ENCODE results near the gene CAT.

Gene CAT

GRCh38 chr11:34439610-34440198 is 970 bp downstream of the CAT start:
- H3K36me3 ChIP-seq (ENCODE audit: control insufficient read depth in 5 of 5, insufficient read depth in 5 of 5, low read length in 5 of 5): peaks cover 0 to 7% (median 0%) of the 10 kb centered on the region in 5 donors
- H3K9ac ChIP-seq (ENCODE audit: low read length in 5 of 5): peak overlapping the region; percentile 80 to 95 (median 93)
- peaks cover 3 to 66% (median 59%) of the 10 kb centered on the region in 5 donors for H3K4me1 ChIP-seq (ENCODE audit: control insufficient read depth in 5 of 5, insufficient read depth in 5 of 5, low read length in 5 of 5)
- H3K27ac ChIP-seq (ENCODE audit: low read depth, low read length): peak overlapping the region; percentile 99
- no peaks in the 10 kb centered on the region for H3K27me3 ChIP-seq (ENCODE audit: control insufficient read depth in 5 of 5, insufficient read depth in 4 of 5, low read length in 5 of 5)
- H3K4me3 ChIP-seq (ENCODE audit: low read depth in 1 of 5, low read length in 5 of 5): peak overlapping the region; percentile 86 to 96 (median 92)
- no peaks in the 10 kb centered on the region for H3K9me3 ChIP-seq (ENCODE audit: control insufficient read depth in 5 of 5, low read length in 5 of 5)

- Histone ChIP-seq H3K4me3 (ENCODE audit: low read depth in 1 of 5, low read length in 5 of 5) (peak overlapping the region in 2 of 5 donors; percentile 30 to 32), H3K9ac (ENCODE audit: low read length in 5 of 5) (no peak overlapping the region), H3K27ac (ENCODE audit: low read depth, low read length) (peak overlapping the region; percentile 99), H3K27me3 (ENCODE audit: control insufficient read depth in 5 of 5, insufficient read depth in 4 of 5, low read length in 5 of 5) (no peaks in the 10 kb centered on the region), H3K36me3 (ENCODE audit: control insufficient read depth in 5 of 5, insufficient read depth in 5 of 5, low read length in 5 of 5) (peaks cover 0 to 7% (median 4%) of the 10 kb centered on the region in 5 donors), H3K9me3 (ENCODE audit: control insufficient read depth in 5 of 5, low read length in 5 of 5) (no peaks in the 10 kb centered on the region), H3K4me1 (ENCODE audit: control insufficient read depth in 5 of 5, insufficient read depth in 5 of 5, low read length in 5 of 5) (peaks cover 3 to 85% (median 79%) of the 10 kb centered on the region in 5 donors)
Observed at GRCh38 chr11:34441814-34442213, 3.1 kb downstream of the CAT start.

DNA sequence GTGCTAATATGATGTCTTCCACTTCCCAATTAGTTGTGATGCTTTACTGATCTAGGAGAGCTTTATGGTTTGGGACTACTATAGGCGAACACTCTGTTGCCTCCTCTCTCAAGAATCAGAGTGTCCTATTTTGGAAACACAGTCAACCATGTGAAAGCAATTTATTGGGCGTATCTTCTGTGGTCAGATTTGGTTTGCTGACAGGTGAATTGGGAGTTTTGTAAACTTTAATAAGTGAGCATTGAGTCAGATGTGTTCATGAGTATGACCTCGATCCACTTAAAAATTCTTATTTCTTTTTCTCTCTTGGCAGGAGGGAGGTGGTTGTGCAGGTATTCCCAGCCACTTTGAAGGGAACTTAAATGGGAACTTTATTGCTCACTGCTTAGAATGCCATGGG is 4.4 kb downstream of the CAT start:
- peaks cover 3 to 7% (median 6%) of the 10 kb centered on the region in 5 donors for H3K36me3 ChIP-seq (ENCODE audit: control insufficient read depth in 5 of 5, insufficient read depth in 5 of 5, low read length in 5 of 5)
- H3K9ac ChIP-seq (ENCODE audit: low read length in 5 of 5): no peak overlapping the region
- peaks cover 3 to 86% (median 82%) of the 10 kb centered on the region in 5 donors for H3K4me1 ChIP-seq (ENCODE audit: control insufficient read depth in 5 of 5, insufficient read depth in 5 of 5, low read length in 5 of 5)
- H3K9me3 ChIP-seq (ENCODE audit: control insufficient read depth in 5 of 5, low read length in 5 of 5): no peaks in the 10 kb centered on the region
- H3K27me3 ChIP-seq (ENCODE audit: control insufficient read depth in 5 of 5, insufficient read depth in 4 of 5, low read length in 5 of 5): no peaks in the 10 kb centered on the region
- peak overlapping the region; percentile 73 for H3K27ac ChIP-seq (ENCODE audit: low read depth, low read length)
- no peak overlapping the region for H3K4me3 ChIP-seq (ENCODE audit: low read depth in 1 of 5, low read length in 5 of 5)

- Histone ChIP-seq H3K36me3 (ENCODE audit: control insufficient read depth in 5 of 5, insufficient read depth in 5 of 5, low read length in 5 of 5) (peaks cover 3 to 13% (median 10%) of the 10 kb centered on the region in 5 donors), H3K9me3 (ENCODE audit: control insufficient read depth in 5 of 5, low read length in 5 of 5) (no peaks in the 10 kb centered on the region), H3K4me1 (ENCODE audit: control insufficient read depth in 5 of 5, insufficient read depth in 5 of 5, low read length in 5 of 5) (peaks cover 6 to 95% (median 89%) of the 10 kb centered on the region in 5 donors), H3K27ac (ENCODE audit: low read depth, low read length) (peak overlapping the region; percentile 73), H3K9ac (ENCODE audit: low read length in 5 of 5) (no peak overlapping the region), H3K4me3 (ENCODE audit: low read depth in 1 of 5, low read length in 5 of 5) (no peak overlapping the region), H3K27me3 (ENCODE audit: control insufficient read depth in 5 of 5, insufficient read depth in 4 of 5, low read length in 5 of 5) (no peaks in the 10 kb centered on the region)
Observed at GRCh38 chr11:34444428-34444827, 5.7 kb downstream of the CAT start.

- H3K4me3 ChIP-seq (ENCODE audit: low read depth in 1 of 5, low read length in 5 of 5): no peak overlapping the region
- no peaks in the 10 kb centered on the region for H3K9me3 ChIP-seq (ENCODE audit: control insufficient read depth in 5 of 5, low read length in 5 of 5)
- peaks cover 17 to 26% (median 21%) of the 10 kb centered on the region in 5 donors for H3K36me3 ChIP-seq (ENCODE audit: control insufficient read depth in 5 of 5, insufficient read depth in 5 of 5, low read length in 5 of 5)
- H3K4me1 ChIP-seq (ENCODE audit: control insufficient read depth in 5 of 5, insufficient read depth in 5 of 5, low read length in 5 of 5): peaks cover 6 to 90% (median 85%) of the 10 kb centered on the region in 5 donors
- peak overlapping the region; percentile 31 for H3K27ac ChIP-seq (ENCODE audit: low read depth, low read length)
- peak overlapping the region in 1 of 5 donors; percentile 43 for H3K9ac ChIP-seq (ENCODE audit: low read length in 5 of 5)
- no peaks in the 10 kb centered on the region for H3K27me3 ChIP-seq (ENCODE audit: control insufficient read depth in 5 of 5, insufficient read depth in 4 of 5, low read length in 5 of 5)
Observed at GRCh38 chr11:34445956-34446355, 7.2 kb downstream of the CAT start.

DNA sequence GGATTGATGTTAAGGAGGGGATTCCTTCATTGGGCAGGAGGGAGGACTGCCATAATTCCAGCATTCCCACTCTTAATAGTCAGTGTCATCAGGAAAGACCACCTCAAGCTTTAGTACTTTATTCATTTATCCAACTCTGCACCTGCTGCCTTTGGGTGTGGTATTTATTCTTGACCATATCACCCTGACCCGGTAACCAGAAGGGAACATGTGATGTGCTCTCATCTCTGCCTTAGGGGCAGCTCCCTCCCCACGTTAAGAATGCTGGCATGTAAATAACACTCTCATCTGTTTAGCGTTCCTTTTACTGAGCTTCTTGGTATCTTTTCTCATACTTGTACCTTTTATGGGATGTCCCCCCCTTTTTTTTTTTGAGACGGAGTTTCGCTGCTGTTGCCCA is 7.7 kb downstream of the CAT start:
- Histone ChIP-seq H3K9me3 (ENCODE audit: control insufficient read depth in 5 of 5, low read length in 5 of 5) (no peaks in the 10 kb centered on the region), H3K36me3 (ENCODE audit: control insufficient read depth in 5 of 5, insufficient read depth in 5 of 5, low read length in 5 of 5) (peaks cover 21 to 30% (median 26%) of the 10 kb centered on the region in 5 donors), H3K4me3 (ENCODE audit: low read depth in 1 of 5, low read length in 5 of 5) (no peak overlapping the region), H3K27me3 (ENCODE audit: control insufficient read depth in 5 of 5, insufficient read depth in 4 of 5, low read length in 5 of 5) (no peaks in the 10 kb centered on the region), H3K9ac (ENCODE audit: low read length in 5 of 5) (peak overlapping the region in 1 of 5 donors; percentile 43), H3K4me1 (ENCODE audit: control insufficient read depth in 5 of 5, insufficient read depth in 5 of 5, low read length in 5 of 5) (peaks cover 5 to 90% (median 85%) of the 10 kb centered on the region in 5 donors), H3K27ac (ENCODE audit: low read depth, low read length) (peak overlapping the region; percentile 31)

DNA sequence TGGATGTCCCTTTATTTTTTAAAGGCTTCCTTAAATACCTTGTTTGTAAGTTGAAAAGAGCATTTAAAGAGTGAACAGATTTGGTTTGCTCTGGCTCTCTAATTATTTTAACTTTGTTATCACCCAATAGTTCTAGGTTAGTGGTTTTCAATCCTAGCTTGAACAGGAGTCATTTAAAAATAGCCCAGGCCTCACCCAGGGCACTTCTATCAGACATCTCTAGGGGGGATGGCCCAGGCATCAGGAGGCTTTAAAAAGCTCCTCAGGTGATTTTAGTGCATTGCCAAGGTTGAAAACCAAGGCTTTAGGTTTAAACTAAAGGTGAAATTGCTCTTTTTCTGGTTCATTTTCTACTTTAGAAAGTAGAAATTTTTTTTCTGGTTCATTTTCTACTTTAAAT is 8.3 kb downstream of the CAT start:
- no peaks in the 10 kb centered on the region for H3K9me3 ChIP-seq (ENCODE audit: control insufficient read depth in 5 of 5, low read length in 5 of 5)
- peak overlapping the region in 1 of 5 donors; percentile 30 for H3K9ac ChIP-seq (ENCODE audit: low read length in 5 of 5)
- peaks cover 24 to 37% (median 31%) of the 10 kb centered on the region in 5 donors for H3K36me3 ChIP-seq (ENCODE audit: control insufficient read depth in 5 of 5, insufficient read depth in 5 of 5, low read length in 5 of 5)
- no peaks in the 10 kb centered on the region for H3K27me3 ChIP-seq (ENCODE audit: control insufficient read depth in 5 of 5, insufficient read depth in 4 of 5, low read length in 5 of 5)
- no peak overlapping the region for H3K27ac ChIP-seq (ENCODE audit: low read depth, low read length)
- no peak overlapping the region for H3K4me3 ChIP-seq (ENCODE audit: low read depth in 1 of 5, low read length in 5 of 5)
- H3K4me1 ChIP-seq (ENCODE audit: control insufficient read depth in 5 of 5, insufficient read depth in 5 of 5, low read length in 5 of 5): peaks cover 4 to 85% (median 84%) of the 10 kb centered on the region in 5 donors

- Histone ChIP-seq H3K9ac (ENCODE audit: low read length in 5 of 5) (peak overlapping the region in 1 of 5 donors; percentile 41), H3K4me1 (ENCODE audit: control insufficient read depth in 5 of 5, insufficient read depth in 5 of 5, low read length in 5 of 5) (peaks cover 3 to 73% (median 72%) of the 10 kb centered on the region in 5 donors), H3K27ac (ENCODE audit: low read depth, low read length) (no peak overlapping the region), H3K27me3 (ENCODE audit: control insufficient read depth in 5 of 5, insufficient read depth in 4 of 5, low read length in 5 of 5) (no peaks in the 10 kb centered on the region), H3K9me3 (ENCODE audit: control insufficient read depth in 5 of 5, low read length in 5 of 5) (no peaks in the 10 kb centered on the region), H3K36me3 (ENCODE audit: control insufficient read depth in 5 of 5, insufficient read depth in 5 of 5, low read length in 5 of 5) (peaks cover 32 to 50% (median 45%) of the 10 kb centered on the region in 5 donors), H3K4me3 (ENCODE audit: low read depth in 1 of 5, low read length in 5 of 5) (no peak overlapping the region)
Observed at GRCh38 chr11:34448223-34448994, 9.7 kb downstream of the CAT start.

DNA sequence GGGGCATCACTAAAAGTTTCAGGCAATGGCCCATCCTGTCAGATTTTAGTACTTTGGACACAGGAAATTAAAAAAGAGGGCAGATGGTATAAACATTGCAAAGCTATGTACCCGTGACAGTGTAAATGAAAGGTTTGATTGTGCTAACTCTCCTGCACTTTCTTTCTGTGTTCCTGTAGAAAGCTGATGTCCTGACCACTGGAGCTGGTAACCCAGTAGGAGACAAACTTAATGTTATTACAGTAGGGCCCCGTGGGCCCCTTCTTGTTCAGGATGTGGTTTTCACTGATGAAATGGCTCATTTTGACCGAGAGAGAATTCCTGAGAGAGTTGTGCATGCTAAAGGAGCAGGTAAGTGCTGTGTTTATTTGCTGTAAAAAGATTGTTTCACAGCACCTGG is 10.3 kb downstream of the CAT start:
- Histone ChIP-seq H3K27me3 (ENCODE audit: control insufficient read depth in 5 of 5, insufficient read depth in 4 of 5, low read length in 5 of 5) (no peaks in the 10 kb centered on the region), H3K9ac (ENCODE audit: low read length in 5 of 5) (peak overlapping the region in 1 of 5 donors; percentile 41), H3K4me3 (ENCODE audit: low read depth in 1 of 5, low read length in 5 of 5) (no peak overlapping the region), H3K9me3 (ENCODE audit: control insufficient read depth in 5 of 5, low read length in 5 of 5) (no peaks in the 10 kb centered on the region), H3K36me3 (ENCODE audit: control insufficient read depth in 5 of 5, insufficient read depth in 5 of 5, low read length in 5 of 5) (peaks cover 35 to 56% (median 50%) of the 10 kb centered on the region in 5 donors), H3K4me1 (ENCODE audit: control insufficient read depth in 5 of 5, insufficient read depth in 5 of 5, low read length in 5 of 5) (peaks cover 3 to 70% (median 70%) of the 10 kb centered on the region in 5 donors), H3K27ac (ENCODE audit: low read depth, low read length) (no peak overlapping the region)

- Histone ChIP-seq H3K9me3 (ENCODE audit: control insufficient read depth in 5 of 5, low read length in 5 of 5) (no peaks in the 10 kb centered on the region), H3K36me3 (ENCODE audit: control insufficient read depth in 5 of 5, insufficient read depth in 5 of 5, low read length in 5 of 5) (peaks cover 55 to 76% (median 66%) of the 10 kb centered on the region in 5 donors), H3K27ac (ENCODE audit: low read depth, low read length) (peak overlapping the region; percentile 21), H3K4me3 (ENCODE audit: low read depth in 1 of 5, low read length in 5 of 5) (no peak overlapping the region), H3K9ac (ENCODE audit: low read length in 5 of 5) (no peak overlapping the region), H3K4me1 (ENCODE audit: control insufficient read depth in 5 of 5, insufficient read depth in 5 of 5, low read length in 5 of 5) (peaks cover 3 to 62% (median 52%) of the 10 kb centered on the region in 5 donors), H3K27me3 (ENCODE audit: control insufficient read depth in 5 of 5, insufficient read depth in 4 of 5, low read length in 5 of 5) (no peaks in the 10 kb centered on the region)
Observed at GRCh38 chr11:34451053-34451452, 12.3 kb downstream of the CAT start.

Measured in subcutaneous abdominal adipose tissue (tissue), 5 donors.